ENCODE results near the gene FAM124B. TPM values are rescaled to one million over a fixed set of nuclear protein-coding genes. Genes with fewer than 3 reads are reported as not detected.

FAM124B gene
- total RNA-seq (2.0 TPM), polyA plus RNA-seq (1.4 TPM)
- long read RNA-seq, donor 1, result 0 reads
- long read RNA-seq, donor 2, partial matches to known transcripts, result 0 of 1 reads
- long read RNA-seq, donor 2, other reads (novel, unspliced or antisense), result 0 of 1 reads
- long read RNA-seq, donor 3, result 0 reads
- long read RNA-seq, donor 4, result 0 reads
- long read RNA-seq, donor 5, partial matches to known transcripts, result 0 of 2 reads
- long read RNA-seq, donor 5, other reads (novel, unspliced or antisense), result 0 of 2 reads
- long read RNA-seq, donor 6, partial matches to known transcripts, result 0 of 1 reads
- long read RNA-seq, donor 6, other reads (novel, unspliced or antisense), result 0 of 1 reads
- long read RNA-seq, donor 7, partial matches to known transcripts, result 0 of 1 reads
- long read RNA-seq, donor 7, other reads (novel, unspliced or antisense), result 0 of 1 reads
- long read RNA-seq, donor 8, result 0 reads
- long read RNA-seq, donor 9, partial matches to known transcripts, result 0 of 1 reads
- long read RNA-seq, donor 9, other reads (novel, unspliced or antisense), result 0 of 1 reads
- long read RNA-seq, donor 10, result 0 reads

GRCh38 chr2:224401641-224402342, at the start of gene FAM124B:
Gene FAM124B, minus strand, starts transcription at chr2:224402107. Its CDS starts 339 bp downstream, at chr2:224401768.
- peak; percentile 24 to 76 (median 40) for DNase-seq (ENCODE audit: low read depth in 6 of 9, low spot score in 9 of 9)
- peak within 1 kb of the TSS; percentile 45 to 51 for H3K4me3 ChIP-seq (ENCODE audit: low read length in 2 of 2)
- WGBS, result 7% methylated on average over 19 of the region's 19 CpGs
- H3K4me1 ChIP-seq (ENCODE audit: control insufficient read depth in 2 of 2, insufficient read depth in 2 of 2, low read length in 2 of 2), result peaks cover 2 to 15% of the 10 kb centered on the region in 2 donors
- H3K27ac ChIP-seq (ENCODE audit: low read depth in 1 of 2, low read length in 1 of 2), result peak within 1 kb of the TSS; percentile 8 to 31
- no peaks in the 10 kb centered on the region for H3K36me3 ChIP-seq (ENCODE audit: control insufficient read depth in 2 of 2, insufficient read depth in 2 of 2, low read length in 1 of 2)
- H3K27me3 ChIP-seq (ENCODE audit: control insufficient read depth in 2 of 2, insufficient read depth in 1 of 2, low read length in 1 of 2), result no peaks in the 10 kb centered on the region
- no peaks in the 10 kb centered on the region for H3K9me3 ChIP-seq (ENCODE audit: control insufficient read depth in 2 of 2, insufficient read depth in 1 of 2, low read length in 1 of 2)

GRCh38 chr2:224449212-224450147, 47.6 kb upstream of the FAM124B start:
- WGBS, result 57% methylated on average over 4 of the region's 4 CpGs

DNA sequence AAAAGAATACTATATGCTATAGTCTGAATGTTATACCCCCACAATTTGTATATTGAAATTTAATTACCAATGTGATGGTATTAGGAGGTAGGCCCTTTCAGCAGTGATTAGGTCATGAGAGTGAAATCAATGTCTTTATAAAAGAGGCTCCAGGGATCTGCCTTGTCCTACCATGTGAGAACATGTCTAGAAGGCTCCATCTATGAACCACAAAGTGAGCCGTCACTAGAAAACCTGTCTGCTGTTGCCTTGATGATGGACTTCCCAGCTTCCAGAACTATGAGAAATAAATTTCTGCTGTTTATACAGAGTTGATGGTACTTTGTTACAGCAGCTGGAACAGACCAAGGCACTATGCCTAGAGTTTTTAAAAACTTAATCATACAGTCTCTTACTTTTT, 46.3 kb upstream of the FAM124B start:
- WGBS, result 94% methylated on average over 1 of the region's 1 CpG
- Histone ChIP-seq H3K4me1 (ENCODE audit: control insufficient read depth in 2 of 2, insufficient read depth in 2 of 2, low read length in 2 of 2) (no peaks in the 10 kb centered on the region), H3K4me3 (ENCODE audit: low read length in 2 of 2) (no peak overlapping the region), H3K9me3 (ENCODE audit: control insufficient read depth in 2 of 2, insufficient read depth in 1 of 2, low read length in 1 of 2) (no peaks in the 10 kb centered on the region), H3K27ac (ENCODE audit: low read depth in 1 of 2, low read length in 1 of 2) (no peak overlapping the region), H3K27me3 (ENCODE audit: control insufficient read depth in 2 of 2, insufficient read depth in 1 of 2, low read length in 1 of 2) (no peaks in the 10 kb centered on the region), H3K36me3 (ENCODE audit: control insufficient read depth in 2 of 2, insufficient read depth in 2 of 2, low read length in 1 of 2) (no peaks in the 10 kb centered on the region)
- no peak for DNase-seq (ENCODE audit: low read depth in 6 of 9, low spot score in 9 of 9)

More at GRCh38 chr2:224449212-224450147, 47.6 kb upstream of the FAM124B start:
- no peak overlapping the region for H3K27ac ChIP-seq (ENCODE audit: low read depth in 1 of 2, low read length in 1 of 2)
- no peak overlapping the region for H3K4me3 ChIP-seq (ENCODE audit: low read length in 2 of 2)
- H3K27me3 ChIP-seq (ENCODE audit: control insufficient read depth in 2 of 2, insufficient read depth in 1 of 2, low read length in 1 of 2), result no peaks in the 10 kb centered on the region
- H3K4me1 ChIP-seq (ENCODE audit: control insufficient read depth in 2 of 2, insufficient read depth in 2 of 2, low read length in 2 of 2), result no peaks in the 10 kb centered on the region
- H3K9me3 ChIP-seq (ENCODE audit: control insufficient read depth in 2 of 2, insufficient read depth in 1 of 2, low read length in 1 of 2), result no peaks in the 10 kb centered on the region
- peak in 2 of 9 donors; percentile 6 to 24 for DNase-seq (ENCODE audit: low read depth in 6 of 9, low spot score in 9 of 9)
- H3K36me3 ChIP-seq (ENCODE audit: control insufficient read depth in 2 of 2, insufficient read depth in 2 of 2, low read length in 1 of 2), result no peaks in the 10 kb centered on the region

DNA sequence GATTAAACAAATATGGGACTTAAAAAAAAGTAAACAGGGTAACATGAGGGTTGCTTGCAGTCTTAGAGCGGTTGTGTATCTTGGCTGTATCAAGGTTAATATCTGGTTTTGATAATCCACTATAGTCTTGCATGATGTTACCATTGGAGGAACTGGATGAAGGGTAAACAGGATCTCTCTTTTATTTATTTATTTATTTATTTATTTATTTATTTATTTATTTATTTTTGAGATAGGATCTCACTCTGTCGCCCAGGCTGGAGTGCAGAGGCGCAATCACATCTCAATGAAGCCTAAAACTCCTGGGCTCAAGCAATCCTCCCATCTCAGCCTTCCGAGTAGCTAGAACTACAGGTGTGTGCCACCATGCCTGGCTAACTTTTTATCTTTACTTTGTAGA, 42.9 kb upstream of the FAM124B start:
- Histone ChIP-seq H3K4me3 (ENCODE audit: low read length in 2 of 2) (no peak overlapping the region), H3K27ac (ENCODE audit: low read depth in 1 of 2, low read length in 1 of 2) (no peak overlapping the region), H3K36me3 (ENCODE audit: control insufficient read depth in 2 of 2, insufficient read depth in 2 of 2, low read length in 1 of 2) (no peaks in the 10 kb centered on the region), H3K9me3 (ENCODE audit: control insufficient read depth in 2 of 2, insufficient read depth in 1 of 2, low read length in 1 of 2) (no peaks in the 10 kb centered on the region), H3K4me1 (ENCODE audit: control insufficient read depth in 2 of 2, insufficient read depth in 2 of 2, low read length in 2 of 2) (peaks cover 0 to 11% of the 10 kb centered on the region in 2 donors), H3K27me3 (ENCODE audit: control insufficient read depth in 2 of 2, insufficient read depth in 1 of 2, low read length in 1 of 2) (peaks cover 0 to 21% of the 10 kb centered on the region in 2 donors)
- WGBS, result 98% methylated on average over 4 of the region's 4 CpGs
- DNase-seq (ENCODE audit: low read depth in 6 of 9, low spot score in 9 of 9), result no peak

DNA sequence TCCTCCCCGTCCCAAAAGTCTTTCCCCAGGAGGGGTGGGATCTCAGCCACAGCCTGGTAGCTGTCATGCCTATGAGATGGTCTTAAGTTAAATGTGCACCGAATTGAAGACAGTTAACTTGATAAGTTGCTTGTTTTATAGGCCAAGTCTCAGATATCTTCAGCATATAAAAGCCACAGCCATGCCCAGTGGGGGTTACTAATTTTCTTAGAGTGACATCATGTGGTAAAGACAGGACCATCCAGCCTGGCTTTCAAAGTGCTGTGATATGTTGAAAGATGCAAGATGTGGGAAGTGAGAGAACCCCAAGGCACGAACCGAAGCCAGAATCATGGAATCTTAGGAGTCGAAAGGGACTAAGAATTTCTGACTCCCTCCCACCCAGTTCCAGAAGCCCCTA, 42.1 kb upstream of the FAM124B start:
- 82% methylated on average over 5 of the region's 5 CpGs for WGBS
- H3K27ac ChIP-seq (ENCODE audit: low read depth in 1 of 2, low read length in 1 of 2), result no peak overlapping the region
- DNase-seq (ENCODE audit: low read depth in 6 of 9, low spot score in 9 of 9), result no peak
- no peak overlapping the region for H3K4me3 ChIP-seq (ENCODE audit: low read length in 2 of 2)
- H3K27me3 ChIP-seq (ENCODE audit: control insufficient read depth in 2 of 2, insufficient read depth in 1 of 2, low read length in 1 of 2), result peaks cover 0 to 21% of the 10 kb centered on the region in 2 donors
- peaks cover 0 to 11% of the 10 kb centered on the region in 2 donors for H3K4me1 ChIP-seq (ENCODE audit: control insufficient read depth in 2 of 2, insufficient read depth in 2 of 2, low read length in 2 of 2)
- H3K9me3 ChIP-seq (ENCODE audit: control insufficient read depth in 2 of 2, insufficient read depth in 1 of 2, low read length in 1 of 2), result no peaks in the 10 kb centered on the region
- no peaks in the 10 kb centered on the region for H3K36me3 ChIP-seq (ENCODE audit: control insufficient read depth in 2 of 2, insufficient read depth in 2 of 2, low read length in 1 of 2)

GRCh38 chr2:224442071-224442967, 40.4 kb upstream of the FAM124B start:
- no peak overlapping the region for H3K27ac ChIP-seq (ENCODE audit: low read depth in 1 of 2, low read length in 1 of 2)

GRCh38 chr2:224440988-224441387, 39.1 kb upstream of the FAM124B start:
- H3K27ac ChIP-seq (ENCODE audit: low read depth in 1 of 2, low read length in 1 of 2), result no peak overlapping the region
- no peaks in the 10 kb centered on the region for H3K36me3 ChIP-seq (ENCODE audit: control insufficient read depth in 2 of 2, insufficient read depth in 2 of 2, low read length in 1 of 2)
- DNase-seq (ENCODE audit: low read depth in 6 of 9, low spot score in 9 of 9), result no peak
- no peaks in the 10 kb centered on the region for H3K9me3 ChIP-seq (ENCODE audit: control insufficient read depth in 2 of 2, insufficient read depth in 1 of 2, low read length in 1 of 2)
- 95% methylated on average over 5 of the region's 5 CpGs for WGBS
- peaks cover 0 to 21% of the 10 kb centered on the region in 2 donors for H3K27me3 ChIP-seq (ENCODE audit: control insufficient read depth in 2 of 2, insufficient read depth in 1 of 2, low read length in 1 of 2)
- H3K4me1 ChIP-seq (ENCODE audit: control insufficient read depth in 2 of 2, insufficient read depth in 2 of 2, low read length in 2 of 2), result peaks cover 0 to 11% of the 10 kb centered on the region in 2 donors
- H3K4me3 ChIP-seq (ENCODE audit: low read length in 2 of 2), result no peak overlapping the region

More at GRCh38 chr2:224442071-224442967, 40.4 kb upstream of the FAM124B start:
- 3% methylated on average over 82 of the region's 82 CpGs for WGBS
- Histone ChIP-seq H3K4me1 (ENCODE audit: control insufficient read depth in 2 of 2, insufficient read depth in 2 of 2, low read length in 2 of 2) (peaks cover 0 to 11% of the 10 kb centered on the region in 2 donors), H3K9me3 (ENCODE audit: control insufficient read depth in 2 of 2, insufficient read depth in 1 of 2, low read length in 1 of 2) (no peaks in the 10 kb centered on the region), H3K4me3 (ENCODE audit: low read length in 2 of 2) (peak overlapping the region; percentile 16 to 47), H3K36me3 (ENCODE audit: control insufficient read depth in 2 of 2, insufficient read depth in 2 of 2, low read length in 1 of 2) (no peaks in the 10 kb centered on the region), H3K27me3 (ENCODE audit: control insufficient read depth in 2 of 2, insufficient read depth in 1 of 2, low read length in 1 of 2) (peaks cover 0 to 21% of the 10 kb centered on the region in 2 donors)
- peak in 3 of 9 donors; percentile 5 to 39 (median 8) for DNase-seq (ENCODE audit: low read depth in 6 of 9, low spot score in 9 of 9)

- no peak overlapping the region for H3K27ac ChIP-seq (ENCODE audit: low read depth in 1 of 2, low read length in 1 of 2)
- H3K4me1 ChIP-seq (ENCODE audit: control insufficient read depth in 2 of 2, insufficient read depth in 2 of 2, low read length in 2 of 2), result peaks cover 0 to 11% of the 10 kb centered on the region in 2 donors
- DNase-seq (ENCODE audit: low read depth in 6 of 9, low spot score in 9 of 9), result no peak
- H3K4me3 ChIP-seq (ENCODE audit: low read length in 2 of 2), result no peak overlapping the region
- H3K27me3 ChIP-seq (ENCODE audit: control insufficient read depth in 2 of 2, insufficient read depth in 1 of 2, low read length in 1 of 2), result peaks cover 0 to 21% of the 10 kb centered on the region in 2 donors
- no peaks in the 10 kb centered on the region for H3K36me3 ChIP-seq (ENCODE audit: control insufficient read depth in 2 of 2, insufficient read depth in 2 of 2, low read length in 1 of 2)
- no peaks in the 10 kb centered on the region for H3K9me3 ChIP-seq (ENCODE audit: control insufficient read depth in 2 of 2, insufficient read depth in 1 of 2, low read length in 1 of 2)
Observed at GRCh38 chr2:224438726-224439125, 36.8 kb upstream of the FAM124B start.

Data from thymus (tissue), 14 donors.